HL-60/S4 treated with phorbol 12-myristate 13-acetate at 8.2 ng/mL for 4 days and 3 days (cell line): Measurements from ENCODE around the gene SP7.

Experiments used
- in situ Hi-C: fragments of 300-500 bp; cut with MboI; formaldehyde crosslinking; loops from 2 replicates; pipeline ENCODE4 v1.15.0; 2022; ENCODE audit warnings: low sequenced_read_pairs

The SP7 gene

GRCh38 chr12:53279888-53280498, 56.2 kb downstream of the SP7 start:
- in situ Hi-C loops = loop anchor here (25.0 kb wide), 1 partner anchor 218 kb away; the partner anchor contains the start of gene TNS2

DNA sequence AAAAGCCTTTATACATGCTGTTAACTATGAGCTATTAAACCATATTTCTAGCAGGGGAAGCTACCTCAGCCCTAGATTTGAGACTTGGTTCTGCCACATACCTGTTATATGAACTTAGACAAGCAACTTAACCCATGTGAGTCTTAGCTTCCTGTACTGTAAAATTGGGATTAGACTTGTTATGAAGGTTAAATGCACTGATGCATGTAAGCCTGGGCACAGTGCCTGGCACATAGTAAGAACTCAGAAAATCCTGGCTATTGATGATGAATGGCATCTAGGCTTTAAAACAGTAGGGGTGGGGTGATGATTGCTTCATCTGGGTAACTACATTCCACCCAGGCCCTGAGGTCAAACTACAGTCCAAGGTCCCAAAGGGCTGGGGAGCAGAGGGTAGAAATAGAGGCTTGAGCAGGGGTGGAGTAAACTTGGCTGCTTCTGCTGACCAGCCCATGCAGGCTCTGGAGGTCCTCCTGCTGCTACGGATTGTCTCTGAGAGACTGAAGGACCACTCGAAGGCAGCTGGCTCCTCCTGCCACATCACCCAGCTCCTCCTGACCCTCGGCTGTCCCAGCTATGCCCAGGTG, 56.8 kb downstream of the SP7 start:
- in situ Hi-C loops = loop anchor here (25.0 kb wide), 1 partner anchor 217 kb away; the partner anchor contains the start of gene TNS2

DNA sequence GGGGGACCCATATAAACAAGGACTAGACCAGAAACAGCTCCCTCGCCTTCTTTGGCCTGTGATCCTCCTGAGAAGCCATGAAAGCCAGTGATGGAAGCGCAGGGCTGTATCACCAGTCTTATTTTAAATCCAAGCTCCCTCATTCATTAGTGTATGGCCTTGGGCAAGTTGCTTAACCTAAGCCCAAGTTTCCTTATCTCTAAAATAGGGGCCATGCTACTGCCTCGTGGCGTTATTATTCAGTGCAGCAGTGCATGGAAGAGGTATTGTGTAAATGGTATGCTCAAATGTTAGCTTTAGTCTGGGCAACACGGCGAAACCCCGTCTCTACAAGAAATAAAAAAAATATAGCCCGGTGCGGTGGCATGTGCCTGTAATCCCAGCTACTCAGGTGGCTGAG, 58.2 kb downstream of the SP7 start:
- in situ Hi-C loops = loop anchor here (25.0 kb wide), 1 partner anchor 216 kb away; the partner anchor contains the start of gene TNS2
